GM19463 (cell line): ENCODE results near the gene NLRP1.

ENCODE experiments used
- ATAC-seq: cut with Tn5 transposase; IDR thresholded peaks from one replicate; pipeline ENCODE4 v1.9.1; 2021; ENCODE audit warnings: mild to moderate bottlenecking, moderate library complexity; ENCODE audit not compliant: unreplicated experiment

NLRP1 gene

GRCh38 chr17:5584383-5585286 is at the start of gene NLRP1:
Gene NLRP1, minus strand, starts transcription at chr17:5584509. Its CDS starts 552 bp downstream, at chr17:5583957.
- ATAC-seq = peak; percentile 84

GRCh38 chr17:5631958-5632590 is 47.8 kb upstream of the NLRP1 start:
- ATAC-seq = no peak

GRCh38 chr17:5630434-5630833 is 46.1 kb upstream of the NLRP1 start:
- no peak for ATAC-seq

- no peak for ATAC-seq
These were observed 44.8 kb upstream of the NLRP1 start for GRCh38 chr17:5629128-5629527.

- ATAC-seq = no peak
These were observed 44.0 kb upstream of the NLRP1 start for GRCh38 chr17:5628262-5628661.

GRCh38 chr17:5624211-5624610 is 39.9 kb upstream of the NLRP1 start:
- no peak for ATAC-seq

- no peak for ATAC-seq
These were observed 37.4 kb upstream of the NLRP1 start for GRCh38 chr17:5621729-5622128.

- no peak for ATAC-seq
These were observed 36.7 kb upstream of the NLRP1 start for GRCh38 chr17:5621026-5621425.

GRCh38 chr17:5619088-5619740 is 34.9 kb upstream of the NLRP1 start:
- no peak for ATAC-seq

- no peak for ATAC-seq
These were observed 34.2 kb upstream of the NLRP1 start for GRCh38 chr17:5618476-5618875.

GRCh38 chr17:5615476-5615875 is 31.2 kb upstream of the NLRP1 start:
- ATAC-seq = no peak

- no peak for ATAC-seq
These were observed 26.6 kb upstream of the NLRP1 start for GRCh38 chr17:5610956-5611355.

- ATAC-seq = no peak
These were observed 24.2 kb upstream of the NLRP1 start for GRCh38 chr17:5608399-5609112.

- no peak for ATAC-seq
These were observed 23.6 kb upstream of the NLRP1 start for GRCh38 chr17:5607946-5608345.

GRCh38 chr17:5605452-5605851 is 21.1 kb upstream of the NLRP1 start:
- no peak for ATAC-seq

- no peak for ATAC-seq
These were observed 15.7 kb upstream of the NLRP1 start for GRCh38 chr17:5600041-5600440.

GRCh38 chr17:5598457-5598856 is 14.1 kb upstream of the NLRP1 start:
- no peak for ATAC-seq

- ATAC-seq = no peak
These were observed 12.1 kb upstream of the NLRP1 start for GRCh38 chr17:5596421-5596820.

- no peak for ATAC-seq
These were observed 11.5 kb upstream of the NLRP1 start for GRCh38 chr17:5595831-5596230.

- ATAC-seq = no peak
These were observed 8.1 kb upstream of the NLRP1 start for GRCh38 chr17:5592382-5592781.

GRCh38 chr17:5591966-5592365 is 7.7 kb upstream of the NLRP1 start:
- ATAC-seq = no peak
